HepG2 (cell line): Measurements from ENCODE around the gene ENHO. TPM values are rescaled to one million over a fixed set of nuclear protein-coding genes. Genes with fewer than 3 reads are reported as not detected.

Source experiments
- ARID5B ChIP-seq: IDR thresholded peaks from 2 replicates; pipeline ENCODE4 v1.4.0; 2020; ENCODE audit warnings: mild to moderate bottlenecking, missing genetic modification reagents
- FOXO1 ChIP-seq: sonication (generic); formaldehyde crosslinking; IDR thresholded peaks from 2 replicates; pipeline ENCODE4 v1.4.0; 2020; ENCODE audit warnings: missing genetic modification reagents
- GFI1 ChIP-seq: sonication (generic); formaldehyde crosslinking; IDR thresholded peaks from 2 replicates; pipeline ENCODE4 v1.5.0; 2020; ENCODE audit warnings: missing genetic modification reagents, mild to moderate bottlenecking, borderline replicate concordance
- HDAC1 ChIP-seq: sonication (generic); formaldehyde crosslinking; IDR thresholded peaks from 2 replicates; pipeline ENCODE4 v1.5.1; 2020; ENCODE audit warnings: mild to moderate bottlenecking, missing genetic modification reagents
- HDAC2 ChIP-seq: sonication (generic); formaldehyde crosslinking; IDR thresholded peaks from 2 replicates; pipeline ENCODE4 v1.4.0; 2020; ENCODE audit warnings: missing genetic modification reagents
- ISL2 ChIP-seq: sonication (generic); formaldehyde crosslinking; IDR thresholded peaks from 2 replicates; pipeline ENCODE4 v1.5.0; 2020; ENCODE audit warnings: missing genetic modification reagents
- RAD21 ChIP-seq: fragments of 450-650 bp; formaldehyde crosslinking; IDR thresholded peaks from 2 replicates; pipeline ENCODE4 v1.5.0; 2020; ENCODE audit warnings: mild to moderate bottlenecking
- SKIL ChIP-seq: sonication (generic); formaldehyde crosslinking; IDR thresholded peaks from 2 replicates; pipeline ENCODE4 v1.8.0; 2022; ENCODE audit warnings: missing genetic modification reagents, mild to moderate bottlenecking, moderate library complexity, borderline replicate concordance
- TBX2 ChIP-seq: sonication (generic); formaldehyde crosslinking; IDR thresholded peaks from 2 replicates; pipeline ENCODE4 v1.5.0; 2020; ENCODE audit warnings: missing genetic modification reagents, mild to moderate bottlenecking, borderline replicate concordance
- ZNF121 ChIP-seq: sonication (generic); formaldehyde crosslinking; IDR thresholded peaks from 2 replicates; pipeline ENCODE4 v1.5.0; 2020; ENCODE audit warnings: mild to moderate bottlenecking, missing genetic modification reagents
- ZNF225 ChIP-seq: sonication (generic); formaldehyde crosslinking; IDR thresholded peaks from 2 replicates; pipeline ENCODE4 v1.4.0; 2020; ENCODE audit warnings: mild to moderate bottlenecking, missing genetic modification reagents
- ZNF331 ChIP-seq: sonication (generic); formaldehyde crosslinking; IDR thresholded peaks from 2 replicates; pipeline ENCODE4 v1.4.0; 2020; ENCODE audit warnings: missing genetic modification reagents
- ZNF703 ChIP-seq: sonication (generic); formaldehyde crosslinking; IDR thresholded peaks from 2 replicates; pipeline ENCODE4 v1.5.1; 2020; ENCODE audit warnings: missing genetic modification reagents, mild to moderate bottlenecking, moderate library complexity, borderline replicate concordance
- polyA plus RNA-seq, 8 experiments: library from polyadenylated mRNA; depleted of rRNA in 3 of 8; stranded (reverse) in 7 of 8; unstranded in 1 of 8; fragments of >200 nt; fragmentation: Illumina TruSeq in 4 of 8; extraction: Trizol in 4 of 8; gene quantifications; 2 replicates each; pipeline versions ENCODE4 v1.2.1 to v1.2.3, GENCODE V29; 2011 to 2016; ENCODE audit warnings: low read depth in 4 of 8, missing spikeins in 1 of 8, mixed read lengths in 1 of 8; ENCODE audit not compliant: insufficient read depth in 1 of 8
- total RNA-seq, 5 experiments: library from RNA; depleted of rRNA; stranded (reverse); fragments of >200 nt; fragmentation: Illumina TruSeq; extraction: Trizol; gene quantifications; 2 replicates each; pipeline ENCODE4 v1.2.3, GENCODE V29; 2016; ENCODE audit warnings: low read depth in 1 of 5
- TF ChIP-seq, protein P1 (sequence below): sonication (generic); formaldehyde crosslinking; conservative IDR thresholded peaks from 2 replicates; pipeline ENCODE4 v1.4.0; 2020; ENCODE audit warnings: mild to moderate bottlenecking, missing genetic modification reagents, moderate library complexity

ENHO gene
- total and polyA plus RNA-seq, 2 of the 13 experiments (the other 11 are each of a cell fraction or from before 2014, with no cell fraction given): 0.08 to 0.60 TPM

DNA sequence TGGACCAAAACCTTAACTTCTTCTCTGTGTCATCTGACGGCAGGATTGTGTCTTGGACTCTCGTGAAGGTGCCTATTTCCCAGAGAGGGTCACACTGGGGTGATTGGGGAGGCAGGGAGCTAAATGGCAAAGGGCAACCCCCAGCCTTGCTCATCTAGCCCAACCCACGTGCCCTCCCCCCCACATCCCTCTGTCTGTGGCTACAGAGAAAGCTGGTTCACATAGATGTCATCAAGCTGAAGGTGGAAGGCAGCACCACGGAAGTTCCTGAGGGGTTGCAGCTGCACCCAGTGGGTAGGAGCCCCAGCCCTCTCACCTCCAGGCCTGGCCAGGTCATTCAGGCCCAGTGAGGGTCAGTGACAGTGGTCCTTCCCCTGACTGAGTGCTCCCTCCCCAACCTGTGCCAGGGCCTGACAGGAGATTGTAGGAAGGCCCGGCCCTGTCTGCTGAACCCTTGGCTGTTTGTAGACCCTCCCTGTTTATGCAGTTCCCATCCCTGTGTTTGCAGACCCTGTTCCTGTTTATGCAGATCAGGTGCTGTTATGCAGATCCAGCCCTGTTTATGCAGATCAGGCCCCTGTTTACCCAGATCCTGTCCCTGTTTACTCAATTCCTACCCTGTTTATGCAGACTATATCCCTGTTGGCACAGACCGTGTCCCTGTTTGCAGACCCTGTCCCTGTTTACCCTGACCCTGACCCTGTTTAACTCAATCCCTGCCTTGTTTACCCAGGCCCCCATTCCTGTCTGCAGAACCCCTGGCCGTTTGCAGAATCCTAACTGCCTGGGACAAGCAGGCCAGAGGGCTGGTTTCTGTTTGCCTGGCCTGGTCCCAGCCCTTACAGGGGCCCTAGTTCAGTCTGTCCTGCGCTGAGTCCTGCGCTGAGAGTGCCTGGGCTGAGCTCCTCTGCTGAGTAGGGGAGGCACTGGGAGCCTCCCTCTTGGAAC, 10.4 kb downstream of the ENHO start (continued):
- peak; percentile 91 for TF ChIP-seq SKIL (CRISPR knock-in tag)
- peak; percentile 83 for TF ChIP-seq HDAC1 (CRISPR knock-in tag)
- no peak for TF ChIP-seq RAD21 (CRISPR knock-in tag)
- peak; percentile 100 for TF ChIP-seq GFI1 (CRISPR knock-in tag)
- TF ChIP-seq ZNF225: peak; percentile 24; the same call in 1 of the 2 replicates
- TF ChIP-seq, protein P1, sequence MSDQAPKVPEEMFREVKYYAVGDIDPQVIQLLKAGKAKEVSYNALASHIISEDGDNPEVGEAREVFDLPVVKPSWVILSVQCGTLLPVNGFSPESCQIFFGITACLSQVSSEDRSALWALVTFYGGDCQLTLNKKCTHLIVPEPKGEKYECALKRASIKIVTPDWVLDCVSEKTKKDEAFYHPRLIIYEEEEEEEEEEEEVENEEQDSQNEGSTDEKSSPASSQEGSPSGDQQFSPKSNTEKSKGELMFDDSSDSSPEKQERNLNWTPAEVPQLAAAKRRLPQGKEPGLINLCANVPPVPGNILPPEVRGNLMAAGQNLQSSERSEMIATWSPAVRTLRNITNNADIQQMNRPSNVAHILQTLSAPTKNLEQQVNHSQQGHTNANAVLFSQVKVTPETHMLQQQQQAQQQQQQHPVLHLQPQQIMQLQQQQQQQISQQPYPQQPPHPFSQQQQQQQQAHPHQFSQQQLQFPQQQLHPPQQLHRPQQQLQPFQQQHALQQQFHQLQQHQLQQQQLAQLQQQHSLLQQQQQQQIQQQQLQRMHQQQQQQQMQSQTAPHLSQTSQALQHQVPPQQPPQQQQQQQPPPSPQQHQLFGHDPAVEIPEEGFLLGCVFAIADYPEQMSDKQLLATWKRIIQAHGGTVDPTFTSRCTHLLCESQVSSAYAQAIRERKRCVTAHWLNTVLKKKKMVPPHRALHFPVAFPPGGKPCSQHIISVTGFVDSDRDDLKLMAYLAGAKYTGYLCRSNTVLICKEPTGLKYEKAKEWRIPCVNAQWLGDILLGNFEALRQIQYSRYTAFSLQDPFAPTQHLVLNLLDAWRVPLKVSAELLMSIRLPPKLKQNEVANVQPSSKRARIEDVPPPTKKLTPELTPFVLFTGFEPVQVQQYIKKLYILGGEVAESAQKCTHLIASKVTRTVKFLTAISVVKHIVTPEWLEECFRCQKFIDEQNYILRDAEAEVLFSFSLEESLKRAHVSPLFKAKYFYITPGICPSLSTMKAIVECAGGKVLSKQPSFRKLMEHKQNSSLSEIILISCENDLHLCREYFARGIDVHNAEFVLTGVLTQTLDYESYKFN (CRISPR knock-in tag): peak; percentile 74
- peak; percentile 52; the same call in 1 of the 2 replicates for TF ChIP-seq ISL2
- peak; percentile 38; the same call in 1 of the 2 replicates for TF ChIP-seq ZNF121 (CRISPR knock-in tag)
- peak; percentile 42 for TF ChIP-seq ARID5B (CRISPR knock-in tag)
- TF ChIP-seq TBX2 (CRISPR knock-in tag): peak; percentile 52; the same call in 1 of the 2 replicates
- peak; percentile 53; the same call in 1 of the 2 replicates for TF ChIP-seq ZNF703
- peak; percentile 84; the same call in 1 of the 2 replicates for TF ChIP-seq FOXO1 (CRISPR knock-in tag)
- 0 out of 2 replicates have a peak, but pooled peaks have one; percentile 22 for TF ChIP-seq ZNF331 (CRISPR knock-in tag)
- TF ChIP-seq HDAC2 (CRISPR knock-in tag): peak; percentile 73
